Stimulated activated CD4-positive, alpha-beta T cell treated with anti-CD3 and anti-CD28 coated beads, Interleukin-4, amount 100 ng/mL, for 24 hours (primary cell): ENCODE data around the gene UBE2G2.

Experiments
- DNase-seq: peaks from one replicate; pipeline ENCODE4 v3.0.0-alpha.2; 2020

UBE2G2 gene

DNA sequence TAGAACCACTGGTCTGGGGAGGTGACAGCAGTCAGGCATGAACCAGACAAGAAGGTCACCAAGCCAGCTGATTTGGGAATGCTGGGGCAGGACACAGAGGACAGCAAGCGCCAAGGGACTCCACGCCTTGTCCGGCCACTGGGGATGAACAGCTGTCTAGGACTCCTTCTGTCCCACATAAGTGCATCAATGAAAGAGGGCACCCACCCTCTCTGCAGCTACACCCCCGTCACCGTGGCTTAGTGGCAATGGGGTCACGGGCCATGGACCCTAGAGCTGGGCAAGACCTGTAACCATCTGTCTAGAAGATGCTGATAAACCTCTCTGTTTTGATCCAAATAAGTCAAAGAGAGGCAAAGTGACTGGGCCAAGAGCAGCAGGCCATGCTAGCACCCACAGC is 16.8 kb downstream of the UBE2G2 start:
- DNase-seq = no peak

DNA sequence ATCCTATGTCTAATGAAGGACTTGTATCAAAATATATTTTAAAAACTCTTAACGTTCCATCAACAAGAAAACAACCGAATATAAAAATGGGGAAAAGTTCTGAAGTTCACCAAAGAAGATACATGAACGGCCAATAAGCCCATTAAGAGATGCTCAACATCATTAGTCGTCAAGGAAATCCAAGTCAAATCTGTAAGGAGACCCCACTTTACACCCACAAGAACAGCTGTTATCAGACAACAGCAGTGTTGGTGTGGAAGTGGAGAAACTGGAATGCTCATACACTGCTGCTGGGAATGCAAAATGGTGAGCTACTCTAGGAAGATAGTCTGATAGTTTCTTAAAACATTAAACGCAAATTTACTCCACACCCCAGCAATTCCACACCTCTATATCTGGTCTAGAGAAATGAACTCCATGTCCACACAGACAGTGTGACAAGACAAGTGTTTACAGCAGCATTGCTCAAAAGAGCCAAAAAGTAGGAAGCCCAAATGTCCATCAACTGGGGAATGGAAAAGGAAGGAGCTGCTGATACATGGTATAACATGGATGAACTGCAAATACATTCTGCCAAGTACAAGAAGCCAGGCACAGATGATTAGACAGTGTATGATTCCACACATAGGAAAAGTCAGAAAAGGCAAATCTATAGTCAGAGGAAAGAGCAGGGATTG is 18.5 kb downstream of the UBE2G2 start:
- no peak for DNase-seq

DNA sequence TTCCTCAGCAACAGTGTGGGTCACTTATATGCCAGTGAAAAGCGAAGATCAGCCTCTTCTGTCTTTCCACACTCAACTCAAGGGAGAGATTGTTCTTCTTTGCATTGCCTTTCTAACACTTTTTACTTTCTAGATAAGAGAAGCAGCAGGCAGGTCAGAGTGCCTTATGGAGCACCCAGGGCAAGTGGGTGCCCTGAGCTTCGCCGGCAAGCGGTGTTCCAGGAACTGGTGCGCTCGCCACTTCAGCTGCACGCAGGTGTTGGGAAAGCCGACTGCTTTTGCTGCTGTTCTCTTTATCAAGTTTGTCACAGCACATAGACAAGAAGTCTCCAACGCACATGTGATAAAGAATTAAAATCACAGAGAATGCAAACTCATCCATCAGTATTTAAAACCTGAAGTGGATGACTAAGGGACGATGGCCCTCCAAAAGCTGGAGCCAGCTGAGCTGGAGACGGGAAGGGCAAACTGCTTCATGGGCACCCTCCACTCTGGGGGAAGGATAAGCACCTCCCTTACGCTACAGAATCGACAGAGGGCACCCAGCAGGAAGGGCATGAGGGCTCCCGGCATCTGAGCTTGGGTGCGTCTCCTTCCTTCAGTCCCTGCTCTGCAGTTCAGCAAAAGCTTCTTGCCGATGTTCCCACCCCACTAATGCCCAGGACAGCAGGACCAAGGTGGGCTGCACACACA is 20.7 kb downstream of the UBE2G2 start:
- DNase-seq = no peak

DNA sequence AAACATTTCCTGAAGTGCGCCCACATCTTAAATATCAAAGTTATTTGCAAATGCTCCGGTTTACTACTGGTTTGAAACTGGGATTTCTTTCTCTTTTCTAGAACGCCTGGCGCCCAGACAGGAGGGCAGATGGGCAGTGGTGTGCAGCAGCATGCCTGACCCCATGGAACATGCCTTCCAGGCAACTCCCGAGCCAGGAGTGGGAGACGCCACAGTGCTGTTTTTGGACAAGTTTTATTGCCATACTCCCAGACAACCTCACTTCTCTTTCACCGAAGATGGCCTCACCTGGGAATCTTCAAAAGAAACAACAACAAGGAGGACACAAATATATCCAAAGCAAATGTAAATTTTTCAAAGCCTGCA is 21.5 kb downstream of the UBE2G2 start:
- no peak for DNase-seq

DNA sequence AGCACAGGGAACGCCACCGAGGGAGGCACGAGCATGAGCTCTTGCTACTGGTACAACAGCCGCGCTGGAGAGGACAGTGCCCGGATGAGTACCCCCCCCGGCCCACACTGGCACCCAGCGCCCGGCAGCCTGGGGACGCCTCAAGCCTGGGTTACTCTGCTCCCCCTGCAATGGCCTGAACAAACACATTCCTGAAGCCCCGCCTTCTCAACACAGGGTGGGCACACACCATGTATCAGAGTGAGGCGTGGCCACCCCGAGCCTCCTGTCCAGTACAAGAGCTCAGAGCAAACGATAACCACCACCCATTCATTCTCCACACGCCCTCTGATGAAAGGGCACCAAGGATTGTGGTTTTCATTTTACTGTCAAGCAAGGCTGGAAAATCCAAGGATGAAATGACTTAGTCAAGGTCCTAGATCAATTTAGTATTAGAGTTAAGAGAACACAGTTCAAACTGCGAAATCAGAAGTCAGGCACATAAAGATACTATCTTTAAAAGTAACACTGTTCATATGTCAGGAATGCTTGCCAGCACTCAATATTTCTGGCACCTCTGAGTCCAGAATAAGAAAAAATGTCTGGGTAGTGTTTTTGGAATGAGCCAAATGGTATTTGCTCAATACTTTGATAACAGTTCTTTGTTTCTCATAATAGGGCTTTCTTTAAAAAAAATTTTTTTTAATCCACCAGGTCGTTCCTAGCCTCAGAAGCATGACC is 22.0 kb downstream of the UBE2G2 start:
- DNase-seq = no peak

DNA sequence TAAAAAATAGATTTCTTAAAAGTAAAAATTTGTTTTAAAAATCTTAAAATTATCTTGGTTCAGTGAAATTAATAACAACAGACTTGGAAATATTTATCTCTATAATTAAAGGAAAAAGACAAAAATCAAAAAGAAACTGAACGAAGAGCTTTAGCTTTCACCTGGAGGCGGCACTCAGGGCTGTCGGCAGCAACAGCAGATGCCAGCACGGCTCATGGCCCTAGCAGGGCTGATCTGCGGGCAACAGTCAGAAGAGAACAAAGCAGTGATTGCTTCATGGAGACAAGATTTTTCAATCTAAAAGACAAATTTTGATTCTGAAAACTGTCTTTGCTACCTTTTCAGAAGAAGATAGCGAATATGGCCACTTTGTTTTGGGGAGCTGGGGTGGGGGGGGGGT is 22.6 kb downstream of the UBE2G2 start:
- no peak for DNase-seq

DNA sequence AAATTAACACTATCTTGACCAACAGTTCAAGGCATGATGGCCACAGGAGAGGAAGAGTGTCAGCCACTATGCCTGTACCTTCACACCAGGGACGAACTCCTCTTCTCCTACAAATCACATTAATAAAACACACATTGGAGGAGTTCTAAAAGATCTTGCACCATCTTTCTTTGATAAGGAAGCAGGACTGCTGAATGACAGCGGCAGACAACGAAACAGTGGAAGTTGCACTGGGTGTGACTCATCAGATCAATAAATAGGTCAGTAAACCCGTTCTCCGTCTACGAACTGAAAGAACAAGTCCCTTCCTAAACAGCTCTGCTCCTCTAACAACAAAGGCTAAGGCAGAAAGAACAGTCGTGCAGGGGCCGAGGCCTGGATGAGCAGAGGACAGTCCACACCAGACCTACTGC is 23.1 kb downstream of the UBE2G2 start:
- no peak for DNase-seq

DNA sequence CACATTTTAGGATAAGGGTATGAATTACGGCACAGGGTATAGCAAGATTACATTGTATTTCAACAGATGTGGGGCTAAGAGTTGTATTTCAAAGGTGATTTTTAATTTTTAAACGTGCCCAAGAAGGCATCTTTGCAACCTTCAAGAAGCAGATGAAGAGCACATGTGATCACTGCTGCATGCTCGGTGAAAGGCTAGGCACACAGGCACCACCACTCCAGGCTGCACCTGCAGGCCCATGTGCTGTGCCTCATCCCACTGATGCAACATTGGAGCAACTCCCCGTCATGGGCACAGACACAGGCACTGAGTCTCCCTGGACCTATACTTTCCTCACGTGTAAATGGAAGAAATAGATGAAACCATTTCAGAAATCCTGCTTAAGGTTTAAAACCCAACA is 23.5 kb downstream of the UBE2G2 start:
- no peak for DNase-seq

DNA sequence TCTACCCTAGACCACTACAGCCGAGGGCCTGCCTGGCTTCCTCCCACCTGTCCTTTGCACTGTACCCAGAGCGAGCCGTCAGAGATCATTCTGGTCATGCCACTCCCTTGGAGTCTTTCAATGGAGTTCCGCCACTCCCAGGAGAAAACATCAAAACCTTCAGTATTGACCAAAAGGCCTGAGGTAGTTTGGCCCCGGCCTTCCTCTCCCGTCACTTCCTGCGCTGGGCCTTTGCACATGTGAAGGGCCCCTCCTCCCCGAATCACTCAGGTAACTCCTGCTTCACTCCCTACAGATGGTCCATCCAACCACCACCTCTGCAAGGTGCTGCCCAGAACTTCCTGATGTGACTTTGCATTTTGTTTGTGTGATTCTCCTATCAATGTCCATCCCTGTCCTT is 26.6 kb downstream of the UBE2G2 start:
- no peak for DNase-seq

DNA sequence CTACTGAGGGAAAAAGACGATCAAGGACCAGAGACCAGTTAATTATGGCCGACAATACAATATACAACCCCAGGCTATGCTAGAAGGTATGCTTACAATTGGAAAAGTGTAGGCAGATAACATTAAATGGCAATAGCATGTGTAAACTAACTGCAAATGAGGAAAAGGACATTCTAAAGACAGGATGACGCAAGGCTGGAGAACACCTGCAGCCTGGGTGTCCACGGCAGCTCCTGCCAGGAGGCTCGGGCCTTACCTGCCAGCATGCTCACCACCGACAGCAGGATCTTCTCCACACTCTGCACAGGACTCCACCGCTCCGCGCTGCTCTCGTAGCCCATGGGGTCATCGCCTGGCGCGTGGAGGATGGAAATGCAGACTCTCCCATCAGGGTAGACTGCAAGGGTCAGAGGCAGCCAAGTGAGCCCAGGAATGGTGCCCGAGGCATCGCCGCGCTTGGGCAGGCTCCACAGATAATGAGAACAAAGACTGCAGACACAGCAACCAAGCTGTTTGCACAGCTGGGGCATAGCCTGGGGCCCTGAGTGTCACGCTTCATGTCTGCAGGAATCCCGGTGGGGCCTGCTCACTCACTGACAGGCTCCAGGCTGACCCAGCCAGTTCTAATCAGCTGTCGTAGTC is 28.2 kb downstream of the UBE2G2 start:
- no peak for DNase-seq

DNA sequence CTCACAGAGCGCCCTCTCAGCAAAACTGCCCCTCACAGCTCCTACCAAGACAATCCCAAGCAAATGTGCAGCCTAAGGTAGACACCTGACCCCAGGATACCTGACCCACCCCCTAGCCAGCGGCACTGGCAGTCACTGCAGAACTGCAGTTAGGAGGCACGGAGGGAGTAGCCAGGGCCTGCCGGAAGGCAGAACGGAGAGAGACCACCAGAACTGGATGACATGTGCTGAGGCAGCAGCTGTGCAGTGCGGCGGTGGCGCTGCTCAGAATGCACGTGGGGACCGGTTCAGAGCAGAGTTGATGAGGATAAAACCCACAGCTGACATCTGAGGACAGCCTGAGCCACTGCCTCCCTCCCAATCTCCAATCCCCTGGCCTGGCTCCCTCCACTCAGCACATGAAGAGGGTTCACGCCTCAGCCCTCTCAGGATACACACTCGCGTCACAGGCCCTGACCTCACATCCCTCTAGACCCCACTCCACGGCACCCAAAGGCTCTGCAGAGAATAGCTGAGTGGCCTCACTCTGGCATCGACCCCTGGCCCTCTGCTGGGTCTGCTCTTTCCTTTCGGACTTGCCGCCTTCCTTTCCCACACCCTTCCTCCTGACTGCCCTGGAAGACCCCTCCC is 29.6 kb downstream of the UBE2G2 start:
- DNase-seq = no peak

DNA sequence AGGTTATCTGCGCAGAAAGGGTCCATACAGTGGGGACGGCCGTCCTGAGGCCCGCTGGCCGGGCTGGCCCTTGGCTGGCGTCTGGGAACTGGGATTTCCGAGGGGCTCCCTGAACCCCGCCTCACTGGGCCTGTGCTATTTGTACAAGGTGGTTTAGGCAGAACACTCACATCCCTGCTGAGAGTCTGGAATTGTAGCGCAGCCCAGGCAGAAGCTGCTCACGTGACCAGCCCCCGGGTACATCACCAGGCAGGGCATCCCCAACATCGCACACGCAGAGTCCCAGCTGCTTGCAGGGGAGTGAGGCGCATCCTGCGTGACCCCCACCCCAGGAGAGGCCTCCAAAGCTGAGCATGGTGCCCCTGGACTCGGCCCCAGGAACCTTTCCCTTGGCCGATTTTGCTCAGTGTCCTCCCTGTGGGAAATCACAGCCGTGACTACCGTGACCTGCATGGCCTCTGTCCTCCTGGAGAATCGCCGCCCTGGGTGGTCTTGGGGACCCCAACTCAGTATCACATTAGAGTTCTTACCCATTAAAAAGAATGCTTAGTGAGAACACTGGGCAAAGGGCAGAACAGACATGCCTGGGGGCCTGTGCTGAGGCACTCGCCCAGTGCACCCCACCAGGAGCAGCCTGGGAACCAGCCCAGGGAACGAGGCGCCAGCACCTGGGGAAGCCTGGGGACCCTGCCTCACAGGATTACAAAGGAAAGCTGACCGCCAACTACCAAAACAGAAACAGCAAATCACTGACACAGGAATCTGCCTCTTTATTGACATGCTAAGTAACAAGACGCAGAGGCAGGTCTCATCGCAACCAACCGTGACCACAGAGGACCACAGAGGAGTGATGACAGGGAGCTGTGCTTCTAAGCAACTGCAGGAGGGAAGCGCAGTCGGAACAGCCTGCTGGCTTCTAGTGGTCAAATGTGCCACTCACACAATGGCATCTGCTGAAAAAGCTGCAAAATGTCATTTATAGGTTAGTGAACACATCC is 33.5 kb downstream of the UBE2G2 start:
- no peak for DNase-seq

DNA sequence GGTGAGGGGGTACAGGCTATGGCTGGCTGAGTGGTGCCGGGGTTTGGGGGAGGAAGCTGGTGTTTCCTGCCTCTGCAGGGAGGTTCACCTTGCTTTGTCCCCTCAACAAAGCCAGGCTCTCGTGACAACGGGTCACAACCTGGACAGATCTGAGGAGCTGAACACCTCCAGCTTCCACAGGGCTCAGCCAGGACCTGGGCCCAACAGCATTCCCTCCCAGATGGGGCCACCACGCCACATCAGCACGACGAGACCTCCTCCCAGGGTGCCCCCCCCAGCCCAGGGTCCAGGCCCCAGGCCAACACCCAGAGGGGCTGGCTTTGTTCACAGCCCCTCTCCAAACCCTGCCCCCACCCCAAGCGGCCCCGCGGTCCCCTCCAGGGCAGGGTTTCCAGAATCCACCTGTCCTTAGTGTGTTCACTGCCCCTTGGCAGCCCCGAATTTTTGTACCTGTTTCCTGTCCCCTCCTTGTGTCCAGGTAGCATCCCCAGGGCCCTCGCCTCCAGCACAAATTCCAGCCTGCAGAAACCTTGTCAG is 34.7 kb downstream of the UBE2G2 start:
- no peak for DNase-seq

DNA sequence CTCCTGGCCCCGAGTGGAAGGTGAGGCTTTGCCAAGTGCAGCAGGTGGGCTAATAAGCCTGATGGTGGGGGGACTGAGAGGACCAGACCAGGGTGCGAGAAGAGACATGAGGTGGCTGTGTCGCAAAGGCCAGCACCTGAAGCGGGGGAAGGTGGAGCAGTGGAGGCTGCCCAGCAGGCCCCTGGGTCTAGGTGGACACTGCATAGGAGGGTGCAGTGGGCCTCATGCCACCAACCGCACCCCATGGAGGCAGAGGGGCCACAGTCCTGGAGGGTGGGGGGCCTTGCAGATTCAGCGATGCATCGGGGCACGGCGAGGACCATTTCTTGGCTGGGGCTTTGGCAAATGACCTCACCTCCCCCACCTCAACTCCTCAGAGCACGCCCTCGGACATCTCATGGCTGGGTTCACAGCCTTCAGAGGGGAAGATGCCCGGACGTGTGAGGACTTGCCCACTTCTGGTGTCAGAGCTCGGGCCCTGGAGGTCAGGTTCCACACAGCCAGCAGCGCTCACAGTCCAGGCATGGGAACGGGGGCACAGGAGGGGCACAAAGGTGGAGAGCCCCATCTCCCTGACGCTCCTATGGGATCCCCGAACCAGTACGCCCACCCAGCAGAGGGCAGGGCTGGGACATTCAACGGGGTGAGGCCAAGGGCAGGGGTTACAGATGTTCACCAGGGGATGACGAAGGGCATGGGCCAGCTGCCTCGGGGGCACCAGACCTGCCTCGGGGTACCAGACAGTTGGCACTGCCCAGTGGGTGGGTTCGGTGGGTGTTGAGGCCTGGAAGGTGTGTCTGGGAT is 35.4 kb downstream of the UBE2G2 start:
- no peak for DNase-seq

DNA sequence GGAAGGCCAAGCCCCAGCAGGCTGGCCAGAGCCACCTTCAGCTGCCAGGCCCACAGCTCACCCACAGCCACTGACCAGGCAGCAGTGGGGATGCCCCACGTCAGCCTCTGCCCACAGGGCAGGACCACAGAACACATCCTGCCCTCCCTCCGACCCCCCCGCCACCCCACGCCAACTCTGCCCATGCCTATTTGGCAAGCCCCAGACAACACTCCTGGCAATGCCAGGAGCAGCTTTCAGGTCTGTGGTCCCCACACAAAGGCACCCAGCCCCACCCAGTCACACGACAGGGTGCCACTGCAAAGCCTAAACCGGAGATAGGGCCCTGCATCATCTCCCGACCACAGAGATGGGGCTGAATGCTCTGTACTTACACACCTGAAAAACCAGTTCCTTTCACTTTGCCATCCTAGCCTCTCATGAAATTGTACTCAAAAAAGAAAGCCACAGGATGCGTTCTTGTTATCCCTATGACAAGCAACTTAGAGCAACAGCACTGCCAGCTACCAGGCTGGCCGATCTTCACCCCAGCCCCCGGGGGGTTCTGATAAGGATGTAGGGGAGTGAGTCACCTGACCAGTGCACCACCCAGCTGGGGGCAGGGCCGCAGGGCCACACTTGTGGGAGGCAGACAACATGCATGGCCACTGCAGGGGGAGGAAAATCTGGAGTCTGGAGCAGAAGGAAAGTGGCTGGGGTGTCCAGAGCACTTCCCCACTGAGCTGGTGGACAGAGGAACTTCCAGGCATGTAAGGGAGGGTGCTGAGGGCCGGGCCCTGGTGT is 36.2 kb downstream of the UBE2G2 start:
- DNase-seq = no peak

DNA sequence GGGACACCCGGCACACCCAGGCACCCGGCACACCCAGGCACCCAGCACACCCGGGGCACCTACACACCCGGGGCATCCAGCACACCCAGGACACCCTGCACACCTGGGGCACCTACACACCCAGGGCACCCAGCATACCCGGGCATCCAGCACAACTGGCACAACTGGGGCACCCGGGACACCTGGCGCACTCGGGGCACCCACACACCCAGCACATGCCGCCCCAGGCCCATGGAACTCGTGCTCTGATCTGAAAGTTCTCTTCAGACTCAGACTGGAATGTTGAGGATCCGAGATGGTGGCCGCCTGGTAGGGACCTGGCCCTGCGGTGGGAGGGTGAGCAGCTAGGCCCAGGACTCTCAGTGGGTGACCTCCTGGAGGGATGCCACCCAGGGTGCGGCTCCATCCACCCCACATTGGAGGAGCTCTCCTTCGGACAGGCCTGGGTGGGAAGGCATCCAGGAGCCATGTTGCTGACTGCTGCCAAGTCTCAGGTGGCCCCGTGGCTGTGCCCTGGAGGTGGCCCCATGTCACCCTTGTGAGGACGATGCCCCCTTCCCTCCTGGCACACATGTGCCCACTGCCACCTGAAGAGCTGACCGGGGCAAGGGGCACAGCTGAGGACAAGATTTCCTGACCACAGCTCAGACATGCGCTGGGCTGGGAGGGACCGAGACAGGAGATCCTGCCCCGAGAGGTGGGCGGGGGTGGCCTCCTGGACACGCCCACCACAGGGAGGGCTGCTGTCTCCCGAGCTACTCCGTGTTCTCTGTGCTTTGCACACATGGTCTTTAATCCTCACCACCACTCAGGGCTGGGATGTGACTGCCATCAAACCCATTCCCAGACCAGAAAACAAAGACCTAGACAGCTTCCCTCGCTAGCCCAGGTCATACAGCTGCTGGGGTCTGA is 37.0 kb downstream of the UBE2G2 start:
- DNase-seq = no peak

DNA sequence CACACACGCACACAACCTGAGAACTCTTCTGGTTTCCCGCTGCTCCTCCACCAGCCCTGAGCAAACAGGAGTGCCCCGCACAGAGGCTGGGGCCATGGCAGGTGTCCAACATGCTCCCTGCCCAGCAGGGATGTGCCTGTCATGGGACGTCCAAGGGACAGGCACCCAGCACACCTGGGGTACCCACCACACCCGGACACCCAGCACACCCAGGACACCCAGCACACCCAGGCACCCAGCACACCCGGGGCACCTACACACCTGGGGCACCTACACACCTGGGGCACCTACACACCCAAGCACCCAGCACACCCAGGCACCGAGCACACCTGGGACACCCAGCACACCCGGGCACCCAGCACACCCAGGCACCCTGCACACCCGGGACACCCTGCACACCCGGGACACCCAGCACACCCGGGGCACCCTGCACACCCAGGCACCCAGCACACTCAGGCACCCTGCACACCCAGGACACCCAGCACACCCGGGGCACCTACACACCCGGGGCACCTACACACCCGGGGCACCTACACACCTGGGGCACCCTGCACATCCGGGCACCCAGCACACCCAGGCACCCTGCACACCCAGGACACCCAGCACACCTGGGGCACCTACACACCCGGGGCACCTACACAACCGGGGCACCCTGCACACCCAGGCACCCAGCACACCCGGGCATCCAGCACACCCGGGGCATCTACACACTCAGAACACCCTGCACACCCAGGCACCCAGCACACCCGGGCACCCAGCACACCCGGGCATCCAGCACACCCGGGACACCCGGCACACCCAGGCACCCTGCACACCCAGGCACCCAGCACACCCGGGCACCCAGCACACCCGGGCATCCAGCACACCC is 37.9 kb downstream of the UBE2G2 start:
- no peak for DNase-seq

DNA sequence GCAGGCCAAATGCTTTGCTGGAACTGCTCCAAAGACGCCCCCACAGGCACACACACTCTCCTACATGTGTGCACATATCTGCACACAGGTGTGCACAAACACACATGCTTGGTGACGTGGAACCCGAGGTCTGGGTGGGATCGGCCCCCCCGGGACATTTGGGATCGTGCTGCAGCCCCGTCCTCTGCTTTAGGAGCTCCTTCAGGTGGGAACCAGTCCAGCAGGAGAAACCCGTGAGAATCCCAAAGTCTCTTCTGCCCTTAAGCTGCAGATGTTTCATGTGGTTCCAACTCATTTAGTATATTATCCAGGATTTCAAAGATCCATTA is 38.6 kb downstream of the UBE2G2 start:
- DNase-seq = no peak
